Hypothalamus (tissue), 51 donors: ENCODE data around the gene HS6ST3.

Experiments
- DNase-seq, 51 donors: peaks; one replicate each; lab custom pipeline; 2025; lab: John Stamatoyannopoulos, UW

Gene HS6ST3

GRCh38 chr13:96860882-96861281 is 771.0 kb downstream of the HS6ST3 start:
- DNase-seq, result no peak

- no peak for DNase-seq
Measured at GRCh38 chr13:96862093-96862492, 772.2 kb downstream of the HS6ST3 start.

GRCh38 chr13:96862999-96863398 is 773.1 kb downstream of the HS6ST3 start:
- DNase-seq, result no peak

- DNase-seq, result no peak
Measured at GRCh38 chr13:96871469-96871868, 781.6 kb downstream of the HS6ST3 start.

- no peak for DNase-seq
Measured at GRCh38 chr13:96880419-96880818, 790.5 kb downstream of the HS6ST3 start.
